HG03354 (cell line): ENCODE data around the gene GPC6.
"Not testable (repeated sequence)": the region's sequence is repeated elsewhere in the genome, so short reads cannot be mapped to it uniquely, and the experiment has no call there.

Experiments used
- ATAC-seq: cut with Tn5 transposase; IDR thresholded peaks from one replicate; pipeline ENCODE4 v1.9.1; 2021; ENCODE audit warnings: mild to moderate bottlenecking; ENCODE audit not compliant: unreplicated experiment, poor library complexity, severe bottlenecking

GPC6 gene

GRCh38 chr13:93305886-93306285, 79.3 kb downstream of the GPC6 start:
- no peak for ATAC-seq

GRCh38 chr13:93307136-93307535, 80.5 kb downstream of the GPC6 start:
- ATAC-seq, result no peak

- ATAC-seq, result no peak
Observed at GRCh38 chr13:93307651-93308050, 81.0 kb downstream of the GPC6 start.

GRCh38 chr13:93309886-93310523, 83.4 kb downstream of the GPC6 start:
- ATAC-seq, result no peak

GRCh38 chr13:93316841-93317240, 90.2 kb downstream of the GPC6 start:
- no peak for ATAC-seq

- no peak for ATAC-seq
Observed at GRCh38 chr13:93318534-93319254, 92.1 kb downstream of the GPC6 start.

GRCh38 chr13:93320942-93321341, 94.3 kb downstream of the GPC6 start:
- ATAC-seq, result no peak

- not testable (repeated sequence) for ATAC-seq
Observed at GRCh38 chr13:93323880-93324279, 97.3 kb downstream of the GPC6 start.

- ATAC-seq, result no peak
Observed at GRCh38 chr13:93325303-93326233, 99.0 kb downstream of the GPC6 start.

GRCh38 chr13:93326234-93326811, 99.7 kb downstream of the GPC6 start:
- ATAC-seq, result no peak

- ATAC-seq, result no peak
Observed at GRCh38 chr13:93328943-93329342, 102.3 kb downstream of the GPC6 start.

GRCh38 chr13:93336728-93337127, 110.1 kb downstream of the GPC6 start:
- no peak for ATAC-seq

- no peak for ATAC-seq
Observed at GRCh38 chr13:93338030-93338429, 111.4 kb downstream of the GPC6 start.

- no peak for ATAC-seq
Observed at GRCh38 chr13:93338906-93339305, 112.3 kb downstream of the GPC6 start.

GRCh38 chr13:93339550-93339949, 112.9 kb downstream of the GPC6 start:
- no peak for ATAC-seq

GRCh38 chr13:93341517-93341916, 114.9 kb downstream of the GPC6 start:
- ATAC-seq, result no peak

- no peak for ATAC-seq
Observed at GRCh38 chr13:93343097-93343496, 116.5 kb downstream of the GPC6 start.

GRCh38 chr13:93344048-93344705, 117.6 kb downstream of the GPC6 start:
- no peak for ATAC-seq

- no peak for ATAC-seq
Observed at GRCh38 chr13:93345024-93345423, 118.4 kb downstream of the GPC6 start.

- ATAC-seq, result no peak
Observed at GRCh38 chr13:93345770-93346169, 119.2 kb downstream of the GPC6 start.
